ENCODE data around the gene DHX40.

DHX40 gene

DNA sequence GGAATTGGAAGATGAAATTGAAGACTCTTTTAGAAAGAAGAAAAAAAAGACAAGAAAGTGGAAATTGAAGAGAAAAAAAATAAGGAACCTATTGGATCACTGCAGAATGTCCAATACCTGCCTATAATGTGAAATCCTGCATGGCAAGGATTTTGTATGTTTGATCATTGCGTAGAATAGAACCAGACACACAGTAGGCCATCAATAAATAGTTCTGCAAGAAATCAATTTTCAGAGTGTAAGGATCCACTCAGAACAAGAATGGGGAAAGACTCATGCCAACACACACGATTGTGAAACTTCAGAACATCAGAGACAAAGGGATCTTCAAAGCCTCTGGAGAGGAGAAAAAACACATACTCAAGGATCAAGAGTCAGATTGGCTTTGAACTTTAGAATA lies 39.7 kb upstream of the DHX40 start:
- DNase-seq (ENCODE audit: low read depth), result no peak
- TF ChIP-seq, protein P1, sequence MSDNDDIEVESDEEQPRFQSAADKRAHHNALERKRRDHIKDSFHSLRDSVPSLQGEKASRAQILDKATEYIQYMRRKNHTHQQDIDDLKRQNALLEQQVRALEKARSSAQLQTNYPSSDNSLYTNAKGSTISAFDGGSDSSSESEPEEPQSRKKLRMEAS (IDR thresholded peaks at IDR 0.05; ENCODE audit: low read depth, low read length), result no peak
- TF ChIP-seq POLR2A (IDR thresholded peaks at IDR 0.05; ENCODE audit: extremely low read depth, insufficient read length) (no peak), MYC (IDR thresholded peaks at IDR 0.05; ENCODE audit: low read depth, low read length) (no peak), CTCF (IDR thresholded peaks at IDR 0.05; ENCODE audit: low read depth, low read length) (no peak)
- no peak overlapping the region for H3K4me3 ChIP-seq (ENCODE audit: low read depth, low read length)

- DNase-seq (ENCODE audit: low read depth), result no peak
These were observed 39.0 kb upstream of the DHX40 start for GRCh38 chr17:59526451-59526850.

DNA sequence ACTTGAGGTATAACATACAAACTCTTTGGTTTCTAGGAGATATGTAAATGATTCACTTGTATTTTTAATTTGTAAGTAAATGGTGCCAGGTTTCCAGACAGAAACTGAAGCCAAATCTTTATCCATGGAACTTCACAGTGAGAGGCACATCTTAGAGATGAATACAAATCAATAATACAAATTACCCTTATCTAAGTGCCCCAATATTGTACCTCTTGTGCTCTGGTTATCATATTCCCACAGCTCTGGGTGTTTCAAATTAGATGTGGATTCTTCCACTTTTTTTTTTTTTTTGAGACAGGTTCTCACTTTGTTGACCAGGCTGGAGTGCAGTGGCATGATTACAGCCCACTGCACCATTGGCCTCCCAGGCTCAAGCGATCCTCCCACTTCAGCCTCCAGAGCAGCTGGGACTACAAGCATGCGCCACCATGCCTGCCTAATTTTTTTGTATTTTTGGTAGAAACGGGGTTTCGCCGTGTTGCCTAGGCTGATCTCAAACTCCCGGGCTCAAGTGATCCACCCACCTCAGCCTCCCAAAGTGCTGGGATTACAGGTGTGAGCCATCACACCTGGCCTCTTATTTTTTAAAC lies 38.0 kb upstream of the DHX40 start:
- H3K4me3 ChIP-seq (ENCODE audit: low read depth, low read length), result no peak overlapping the region
- DNase-seq (ENCODE audit: low read depth), result no peak
- no peak for TF ChIP-seq MYC (IDR thresholded peaks at IDR 0.05; ENCODE audit: low read depth, low read length)

More at GRCh38 chr17:59526451-59526850, 39.0 kb upstream of the DHX40 start:
- TF ChIP-seq MYC (IDR thresholded peaks at IDR 0.05; ENCODE audit: low read depth, low read length), result no peak
- TF ChIP-seq, protein P1 (IDR thresholded peaks at IDR 0.05; ENCODE audit: low read depth, low read length), result no peak
- TF ChIP-seq POLR2A (IDR thresholded peaks at IDR 0.05; ENCODE audit: extremely low read depth, insufficient read length), result no peak
- no peak for TF ChIP-seq CTCF (IDR thresholded peaks at IDR 0.05; ENCODE audit: low read depth, low read length)
- no peak overlapping the region for H3K4me3 ChIP-seq (ENCODE audit: low read depth, low read length)

GRCh38 chr17:59527931-59528330 lies 37.5 kb upstream of the DHX40 start:
- DNase-seq (ENCODE audit: low read depth), result no peak
- no peak overlapping the region for H3K4me3 ChIP-seq (ENCODE audit: low read depth, low read length)
- TF ChIP-seq, protein P1 (IDR thresholded peaks at IDR 0.05; ENCODE audit: low read depth, low read length), result no peak
- TF ChIP-seq CTCF (IDR thresholded peaks at IDR 0.05; ENCODE audit: low read depth, low read length) (no peak), POLR2A (IDR thresholded peaks at IDR 0.05; ENCODE audit: extremely low read depth, insufficient read length) (no peak), MYC (IDR thresholded peaks at IDR 0.05; ENCODE audit: low read depth, low read length) (no peak)

DNA sequence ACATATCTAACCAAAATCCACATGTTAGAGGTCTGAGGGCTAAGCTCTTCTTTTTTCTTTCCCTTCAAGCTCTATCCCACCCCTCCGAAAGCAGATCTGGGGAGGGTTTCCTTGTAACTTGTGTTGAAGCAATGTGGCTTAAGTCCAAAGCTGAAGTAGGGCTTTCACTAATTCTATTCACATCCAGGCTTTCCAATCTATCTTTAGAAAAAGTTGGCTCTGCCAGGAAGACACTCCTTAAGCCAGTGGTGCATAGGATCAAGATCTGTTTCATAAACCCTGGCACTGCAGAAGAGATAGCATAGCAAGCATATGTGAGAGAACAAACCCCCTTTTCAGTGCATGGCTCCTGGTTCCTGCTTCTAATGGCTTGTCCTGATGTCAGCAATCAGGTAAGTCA lies 34.9 kb upstream of the DHX40 start:
- no peak for DNase-seq (ENCODE audit: low read depth)
- no peak for TF ChIP-seq POLR2A (IDR thresholded peaks at IDR 0.05; ENCODE audit: extremely low read depth, insufficient read length)
- no peak for TF ChIP-seq MYC (IDR thresholded peaks at IDR 0.05; ENCODE audit: low read depth, low read length)
- no peak for TF ChIP-seq CTCF (IDR thresholded peaks at IDR 0.05; ENCODE audit: low read depth, low read length)
- TF ChIP-seq, protein P1 (IDR thresholded peaks at IDR 0.05; ENCODE audit: low read depth, low read length), result no peak
- H3K4me3 ChIP-seq (ENCODE audit: low read depth, low read length), result no peak overlapping the region

DNA sequence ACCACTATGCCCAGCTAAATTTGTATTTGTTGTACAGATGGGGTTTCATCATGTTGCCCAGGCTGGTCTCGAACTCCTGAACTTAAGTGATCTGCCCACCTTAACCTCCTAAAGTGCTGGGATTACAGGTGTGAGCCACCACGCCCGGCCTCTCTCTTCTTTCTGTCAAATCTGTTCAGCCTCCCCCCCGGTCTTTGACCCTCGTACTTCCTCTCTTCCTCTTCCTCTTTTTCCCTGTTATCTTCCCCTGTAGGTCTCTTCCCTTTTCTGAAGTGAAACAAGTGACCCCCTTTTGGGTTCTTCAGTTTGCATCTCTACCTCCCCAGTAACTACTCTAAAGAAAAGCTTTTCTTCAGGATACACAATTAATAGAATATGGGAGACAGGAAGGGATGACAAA lies 31.7 kb upstream of the DHX40 start:
- peak; percentile 54 for DNase-seq (ENCODE audit: low read depth)
- no peak overlapping the region for H3K4me3 ChIP-seq (ENCODE audit: low read depth, low read length)
- TF ChIP-seq MYC (IDR thresholded peaks at IDR 0.05; ENCODE audit: low read depth, low read length) (no peak), POLR2A (IDR thresholded peaks at IDR 0.05; ENCODE audit: extremely low read depth, insufficient read length) (no peak), CTCF (IDR thresholded peaks at IDR 0.05; ENCODE audit: low read depth, low read length) (no peak)

Measured in NB4 (cell line).